ENCODE measurements around the gene CAPN6. TPM values are rescaled to one million over a fixed set of nuclear protein-coding genes. Genes with fewer than 3 reads are reported as not detected.

Gene CAPN6
- total RNA-seq, 6 experiments from 2014 or later = not detected

GRCh38 chrX:111282139-111282538 lies 11.9 kb upstream of the CAPN6 start:
- no peaks in the 10 kb centered on the region for H3K4me1 Mint-ChIP-seq (ENCODE audit: low read depth)

DNA sequence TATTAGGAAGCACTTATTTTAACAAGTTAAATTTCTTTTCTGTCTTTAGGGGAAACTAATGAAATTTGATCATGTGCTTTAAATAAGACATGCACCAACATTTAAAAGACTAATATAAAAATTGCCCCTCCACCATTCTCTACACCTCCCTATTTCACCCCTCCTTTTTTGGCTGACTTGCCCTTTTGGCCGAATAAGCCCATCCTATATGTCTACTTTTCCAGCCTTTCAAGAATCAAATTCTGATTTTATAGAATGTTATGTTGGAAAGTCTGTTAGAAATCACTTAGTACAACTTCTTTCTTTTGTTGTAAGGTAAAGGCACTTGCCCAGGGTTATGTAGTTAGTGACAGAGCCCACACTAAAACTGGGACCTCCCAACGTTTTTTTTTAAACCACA lies 1.8 kb downstream of the CAPN6 start:
- Mint-ChIP-seq H3K36me3 (ENCODE audit: low read depth) (no peaks in the 10 kb centered on the region), H3K9me3 (peaks cover 11% of the 10 kb centered on the region), H3K4me1 (ENCODE audit: low read depth) (no peaks in the 10 kb centered on the region), H3K4me3 (no peak overlapping the region), H3K27me3 (ENCODE audit: insufficient read depth) (peaks cover 2% of the 10 kb centered on the region; the same call in 1 of the 2 replicates), H3K27ac (no peak overlapping the region)
- TF ChIP-seq, protein P1, sequence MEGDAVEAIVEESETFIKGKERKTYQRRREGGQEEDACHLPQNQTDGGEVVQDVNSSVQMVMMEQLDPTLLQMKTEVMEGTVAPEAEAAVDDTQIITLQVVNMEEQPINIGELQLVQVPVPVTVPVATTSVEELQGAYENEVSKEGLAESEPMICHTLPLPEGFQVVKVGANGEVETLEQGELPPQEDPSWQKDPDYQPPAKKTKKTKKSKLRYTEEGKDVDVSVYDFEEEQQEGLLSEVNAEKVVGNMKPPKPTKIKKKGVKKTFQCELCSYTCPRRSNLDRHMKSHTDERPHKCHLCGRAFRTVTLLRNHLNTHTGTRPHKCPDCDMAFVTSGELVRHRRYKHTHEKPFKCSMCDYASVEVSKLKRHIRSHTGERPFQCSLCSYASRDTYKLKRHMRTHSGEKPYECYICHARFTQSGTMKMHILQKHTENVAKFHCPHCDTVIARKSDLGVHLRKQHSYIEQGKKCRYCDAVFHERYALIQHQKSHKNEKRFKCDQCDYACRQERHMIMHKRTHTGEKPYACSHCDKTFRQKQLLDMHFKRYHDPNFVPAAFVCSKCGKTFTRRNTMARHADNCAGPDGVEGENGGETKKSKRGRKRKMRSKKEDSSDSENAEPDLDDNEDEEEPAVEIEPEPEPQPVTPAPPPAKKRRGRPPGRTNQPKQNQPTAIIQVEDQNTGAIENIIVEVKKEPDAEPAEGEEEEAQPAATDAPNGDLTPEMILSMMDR (IDR thresholded peaks at IDR 0.05) = no peak
- no peak for DNase-seq

More at GRCh38 chrX:111282139-111282538, 11.9 kb upstream of the CAPN6 start:
- TF ChIP-seq, protein P1 (IDR thresholded peaks at IDR 0.05) = no peak
- Mint-ChIP-seq H3K9me3 (peaks cover 19% of the 10 kb centered on the region; the same call in 1 of the 2 replicates), H3K27ac (no peak overlapping the region), H3K27me3 (ENCODE audit: insufficient read depth) (no peaks in the 10 kb centered on the region), H3K36me3 (ENCODE audit: low read depth) (no peaks in the 10 kb centered on the region), H3K4me3 (no peak overlapping the region)
- DNase-seq = no peak

DNA sequence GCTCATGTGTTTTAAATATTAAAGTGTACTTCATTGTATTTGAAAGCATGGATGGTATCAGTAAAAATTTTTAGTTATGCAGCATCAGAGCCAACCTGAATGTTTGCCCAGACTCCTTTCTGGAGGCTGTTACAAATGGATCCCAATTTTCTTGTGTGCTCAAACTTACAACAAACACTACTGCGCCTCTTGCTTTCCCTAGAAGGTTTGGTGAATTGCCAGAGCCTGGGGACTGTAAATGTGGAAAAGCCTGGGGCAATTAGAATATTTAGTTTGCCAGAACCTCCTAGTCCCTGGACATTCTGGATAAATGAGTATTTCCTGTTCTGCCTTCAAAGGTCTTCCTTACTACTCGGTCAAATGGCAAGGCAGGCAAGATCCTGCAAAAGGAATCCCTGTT lies 4.8 kb downstream of the CAPN6 start:
- Mint-ChIP-seq H3K9me3 (peaks cover 4% of the 10 kb centered on the region; the same call in 1 of the 2 replicates), H3K4me3 (no peak overlapping the region), H3K36me3 (ENCODE audit: low read depth) (no peaks in the 10 kb centered on the region), H3K27me3 (ENCODE audit: insufficient read depth) (no peaks in the 10 kb centered on the region), H3K27ac (no peak overlapping the region), H3K4me1 (ENCODE audit: low read depth) (no peaks in the 10 kb centered on the region)
- DNase-seq = no peak
- TF ChIP-seq, protein P1 (IDR thresholded peaks at IDR 0.05) = no peak

DNA sequence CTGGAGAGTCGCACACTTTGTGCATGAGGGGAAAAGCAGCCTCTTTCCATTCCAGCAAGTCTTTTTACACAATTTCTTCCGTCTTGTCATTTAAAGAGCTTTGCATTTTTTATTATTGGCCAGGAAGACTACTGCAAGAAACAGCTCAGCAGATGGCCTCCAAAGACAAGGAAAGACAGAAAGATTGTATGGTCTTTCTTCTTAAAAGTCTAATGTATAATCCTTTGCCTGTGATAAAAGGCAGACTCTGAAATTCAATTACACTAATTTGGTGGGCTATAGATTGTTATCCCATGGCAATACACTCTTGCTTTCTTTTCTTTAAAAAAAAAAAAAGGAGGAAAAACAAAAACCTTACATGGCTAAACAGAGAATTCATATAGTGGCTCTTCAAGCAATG lies 5.9 kb downstream of the CAPN6 start:
- Mint-ChIP-seq H3K36me3 (ENCODE audit: low read depth) (no peaks in the 10 kb centered on the region), H3K4me1 (ENCODE audit: low read depth) (no peaks in the 10 kb centered on the region), H3K27me3 (ENCODE audit: insufficient read depth) (no peaks in the 10 kb centered on the region), H3K9me3 (peaks cover 4% of the 10 kb centered on the region; the same call in 1 of the 2 replicates), H3K4me3 (no peak overlapping the region), H3K27ac (no peak overlapping the region)
- no peak for DNase-seq
- TF ChIP-seq, protein P1 (IDR thresholded peaks at IDR 0.05) = no peak

DNA sequence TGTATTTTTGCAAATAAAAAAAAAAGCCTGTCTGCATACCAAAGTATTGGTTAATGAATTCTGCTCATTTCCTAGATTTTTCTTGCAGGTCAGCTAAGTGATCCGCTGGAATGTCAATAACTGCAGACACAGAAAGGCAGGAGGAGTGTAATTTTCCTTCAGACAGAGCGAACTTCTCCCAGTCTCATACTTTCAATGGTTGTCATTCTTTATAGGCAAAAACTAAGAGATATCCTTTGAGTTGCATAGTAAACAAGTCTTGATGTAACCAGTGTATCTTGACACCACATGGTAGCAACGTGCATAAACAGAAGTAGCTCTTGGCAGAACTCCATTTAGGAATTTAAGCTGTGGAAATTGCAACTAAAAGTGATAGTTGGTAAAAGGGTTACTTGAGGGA lies 8.2 kb downstream of the CAPN6 start:
- no peaks in the 10 kb centered on the region for H3K4me1 Mint-ChIP-seq (ENCODE audit: low read depth)
- H3K27me3 Mint-ChIP-seq (ENCODE audit: insufficient read depth) = no peaks in the 10 kb centered on the region

More for the DNA sequence above, 8.2 kb downstream of the CAPN6 start:
- Mint-ChIP-seq H3K9me3 (peaks cover 4% of the 10 kb centered on the region; the same call in 1 of the 2 replicates), H3K4me3 (no peak overlapping the region), H3K36me3 (ENCODE audit: low read depth) (no peaks in the 10 kb centered on the region), H3K27ac (no peak overlapping the region)
- TF ChIP-seq, protein P1 (IDR thresholded peaks at IDR 0.05) = no peak
- DNase-seq = peak; percentile 0
